SH-SY5Y (cell line): Measurements from ENCODE around the gene WIPF1.

Experiments
- GATA2 ChIP-seq: IDR thresholded peaks from 2 replicates; pipeline ENCODE4 v1.6.1; 2011; ENCODE audit warnings: mild to moderate bottlenecking, low read depth, low read length
- GATA3 ChIP-seq: IDR thresholded peaks from 2 replicates; pipeline ENCODE4 v1.6.1; 2011; ENCODE audit warnings: low read depth, mild to moderate bottlenecking, low read length, moderate library complexity

- TF ChIP-seq GATA2 (no peak), GATA3 (no peak)
Observed at GRCh38 chr2:174635015-174635593, 37.5 kb upstream of the WIPF1 start.
